Measurements from ENCODE around the gene ZSWIM8. TPM values are rescaled to one million over a fixed set of nuclear protein-coding genes. Genes with fewer than 3 reads are reported as not detected.

Gene ZSWIM8
- total and polyA plus RNA-seq, 2 experiments from 2014 or later = 63.7 to 115 TPM

DNA sequence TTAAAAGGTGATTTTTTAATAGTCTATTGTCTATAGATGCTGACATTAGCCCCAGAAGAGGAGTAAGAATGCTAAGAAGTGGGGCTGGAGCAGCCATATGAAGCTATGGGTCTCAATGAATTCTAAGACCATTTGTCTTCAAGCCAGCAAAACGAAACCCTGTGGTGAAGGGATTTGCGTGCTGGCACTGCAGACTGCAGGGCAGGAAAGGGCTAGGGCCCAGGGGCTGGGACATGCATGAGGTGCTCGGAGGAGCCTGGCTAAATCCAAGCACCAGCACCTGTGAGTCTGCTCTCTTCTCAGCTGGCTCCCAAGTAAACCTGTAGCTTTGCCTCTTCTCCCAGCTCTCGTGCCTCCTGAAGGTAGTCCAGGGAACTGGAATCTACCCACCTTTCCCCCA is 27.3 kb downstream of the ZSWIM8 start:
- TF ChIP-seq, protein P1, sequence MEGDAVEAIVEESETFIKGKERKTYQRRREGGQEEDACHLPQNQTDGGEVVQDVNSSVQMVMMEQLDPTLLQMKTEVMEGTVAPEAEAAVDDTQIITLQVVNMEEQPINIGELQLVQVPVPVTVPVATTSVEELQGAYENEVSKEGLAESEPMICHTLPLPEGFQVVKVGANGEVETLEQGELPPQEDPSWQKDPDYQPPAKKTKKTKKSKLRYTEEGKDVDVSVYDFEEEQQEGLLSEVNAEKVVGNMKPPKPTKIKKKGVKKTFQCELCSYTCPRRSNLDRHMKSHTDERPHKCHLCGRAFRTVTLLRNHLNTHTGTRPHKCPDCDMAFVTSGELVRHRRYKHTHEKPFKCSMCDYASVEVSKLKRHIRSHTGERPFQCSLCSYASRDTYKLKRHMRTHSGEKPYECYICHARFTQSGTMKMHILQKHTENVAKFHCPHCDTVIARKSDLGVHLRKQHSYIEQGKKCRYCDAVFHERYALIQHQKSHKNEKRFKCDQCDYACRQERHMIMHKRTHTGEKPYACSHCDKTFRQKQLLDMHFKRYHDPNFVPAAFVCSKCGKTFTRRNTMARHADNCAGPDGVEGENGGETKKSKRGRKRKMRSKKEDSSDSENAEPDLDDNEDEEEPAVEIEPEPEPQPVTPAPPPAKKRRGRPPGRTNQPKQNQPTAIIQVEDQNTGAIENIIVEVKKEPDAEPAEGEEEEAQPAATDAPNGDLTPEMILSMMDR (IDR thresholded peaks at IDR 0.05; ENCODE audit: low read depth, low read length) = no peak
- H3K4me3 ChIP-seq = no peak overlapping the region
- no peak for DNase-seq (ENCODE audit: low read depth in 1 of 2, low spot score in 1 of 2)
- no peaks in the 10 kb centered on the region for H3K27me3 ChIP-seq
- H3K36me3 ChIP-seq = no peaks in the 10 kb centered on the region
- H3K9me3 ChIP-seq (ENCODE audit: low read depth) = no peaks in the 10 kb centered on the region
- no peaks in the 10 kb centered on the region for H3K4me1 ChIP-seq (ENCODE audit: low read depth)
- H3K27ac ChIP-seq = no peak overlapping the region

DNA sequence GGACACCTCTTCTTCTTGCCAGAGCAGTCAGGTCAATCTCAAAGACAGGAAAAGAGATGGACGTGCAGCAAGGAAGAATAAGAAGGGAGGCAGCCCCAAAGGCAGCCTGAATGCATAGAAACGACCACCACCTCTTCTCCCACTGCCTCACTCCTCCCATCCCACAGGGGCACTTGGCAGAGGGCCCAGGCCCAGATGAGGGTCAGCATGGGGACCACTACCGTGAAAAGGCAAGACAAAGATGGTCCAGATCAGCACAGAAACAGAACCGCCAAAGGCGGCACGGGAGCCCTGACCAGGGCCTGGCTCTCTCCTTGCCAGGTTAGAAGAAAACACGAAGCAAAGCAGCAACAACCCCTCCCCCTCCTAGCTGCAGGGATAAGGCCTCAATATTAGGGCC is 27.9 kb downstream of the ZSWIM8 start:
- H3K4me1 ChIP-seq (ENCODE audit: low read depth) = no peaks in the 10 kb centered on the region
- H3K36me3 ChIP-seq = no peaks in the 10 kb centered on the region
- no peak for DNase-seq (ENCODE audit: low read depth in 1 of 2, low spot score in 1 of 2)
- H3K27me3 ChIP-seq = no peaks in the 10 kb centered on the region
- no peak overlapping the region for H3K4me3 ChIP-seq
- H3K27ac ChIP-seq = no peak overlapping the region
- TF ChIP-seq, protein P1 (IDR thresholded peaks at IDR 0.05; ENCODE audit: low read depth, low read length) = no peak
- no peaks in the 10 kb centered on the region for H3K9me3 ChIP-seq (ENCODE audit: low read depth)

DNA sequence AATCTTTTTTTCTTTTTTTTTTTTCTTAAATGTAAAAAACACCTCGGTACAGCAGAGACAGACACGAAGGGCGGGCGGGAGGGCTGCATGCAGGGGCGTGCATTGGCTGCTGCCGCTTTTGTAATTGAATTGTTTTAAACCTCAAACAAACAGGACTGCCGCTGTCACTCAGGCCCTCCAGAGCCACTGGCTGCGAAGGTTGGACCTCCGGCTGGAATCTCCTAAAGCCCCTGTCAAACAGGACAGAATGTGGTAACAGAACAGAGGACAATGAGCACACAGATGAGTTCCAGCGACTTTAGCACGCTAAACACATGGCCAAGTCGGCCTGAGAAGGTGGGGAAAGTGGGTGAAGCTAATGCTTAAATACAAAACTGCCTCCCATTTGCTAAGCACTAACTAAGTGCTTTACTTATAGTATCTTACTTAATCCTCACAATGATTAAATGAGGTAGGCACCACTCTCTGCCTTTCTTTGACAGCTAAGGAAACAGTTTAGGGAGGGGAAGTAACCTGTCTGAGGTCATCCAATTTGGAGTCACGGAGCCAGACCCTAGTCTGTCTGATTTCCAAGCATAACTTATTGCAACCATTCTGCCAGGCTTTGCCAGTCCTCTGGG is 29.0 kb downstream of the ZSWIM8 start:
- DNase-seq (ENCODE audit: low read depth in 1 of 2, low spot score in 1 of 2) = no peak
- no peaks in the 10 kb centered on the region for H3K9me3 ChIP-seq (ENCODE audit: low read depth)
- H3K4me3 ChIP-seq = no peak overlapping the region
- H3K27me3 ChIP-seq = no peaks in the 10 kb centered on the region
- TF ChIP-seq, protein P1 (IDR thresholded peaks at IDR 0.05; ENCODE audit: low read depth, low read length) = no peak
- H3K4me1 ChIP-seq (ENCODE audit: low read depth) = no peaks in the 10 kb centered on the region
- H3K27ac ChIP-seq = no peak overlapping the region
- no peaks in the 10 kb centered on the region for H3K36me3 ChIP-seq

DNA sequence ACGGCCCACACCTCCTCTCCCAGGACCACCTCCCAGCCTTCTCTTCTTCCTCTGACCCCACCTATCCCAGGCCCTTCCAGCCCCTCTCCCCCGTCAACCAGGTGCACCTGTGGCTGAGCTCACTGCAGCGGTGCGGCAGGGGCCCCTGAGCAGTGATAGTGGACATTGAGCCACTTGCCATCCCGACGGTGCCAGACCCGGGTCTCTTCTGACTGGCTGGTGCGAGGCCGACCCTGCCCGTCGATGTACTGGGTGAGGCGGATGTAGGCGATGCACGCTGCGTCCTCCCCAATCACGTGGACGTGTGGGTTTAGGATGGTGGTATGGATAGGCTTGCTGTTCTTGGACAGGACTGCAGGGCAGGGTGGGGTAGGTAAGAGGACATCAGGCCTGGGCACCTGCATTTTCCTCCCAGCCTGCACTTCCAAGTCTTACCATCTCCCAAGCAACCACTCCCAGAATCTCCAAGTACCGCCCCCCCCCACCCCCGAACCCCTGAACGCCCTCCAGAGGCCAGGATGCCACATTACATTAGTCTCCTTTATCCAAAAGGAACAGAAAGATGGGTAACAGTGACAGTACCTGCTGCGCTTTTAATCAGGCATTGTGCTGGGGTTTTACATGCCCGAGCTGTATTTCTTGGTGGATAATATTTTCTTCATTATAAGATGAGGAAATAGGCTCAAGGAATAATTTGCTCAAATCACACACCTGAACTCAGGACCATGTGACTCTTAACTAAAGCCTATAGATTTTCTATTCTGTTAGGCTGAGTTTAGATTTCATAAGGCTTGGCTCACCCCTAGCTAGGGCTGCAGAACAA is 29.7 kb downstream of the ZSWIM8 start:
- no peaks in the 10 kb centered on the region for H3K9me3 ChIP-seq (ENCODE audit: low read depth)
- no peak overlapping the region for H3K27ac ChIP-seq
- no peaks in the 10 kb centered on the region for H3K27me3 ChIP-seq
- H3K4me3 ChIP-seq = no peak overlapping the region
- no peaks in the 10 kb centered on the region for H3K4me1 ChIP-seq (ENCODE audit: low read depth)
- no peak for DNase-seq (ENCODE audit: low read depth in 1 of 2, low spot score in 1 of 2)
- TF ChIP-seq, protein P1 (IDR thresholded peaks at IDR 0.05; ENCODE audit: low read depth, low read length) = no peak
- H3K36me3 ChIP-seq = no peaks in the 10 kb centered on the region

DNA sequence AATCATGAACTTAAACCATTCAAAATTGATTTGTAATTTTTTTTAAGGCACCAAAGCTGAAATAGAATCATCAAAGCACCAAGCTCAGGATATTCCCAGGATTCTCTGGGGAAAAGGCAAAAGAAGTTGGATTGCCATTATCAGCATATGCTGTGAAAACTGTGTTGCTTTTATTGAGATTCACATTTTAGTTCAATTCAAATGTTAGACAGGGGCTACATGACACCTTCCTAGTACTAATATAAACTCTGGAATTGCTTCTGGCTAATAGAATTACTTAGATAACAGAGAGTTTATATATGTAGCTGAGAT is 30.3 kb downstream of the ZSWIM8 start:
- Histone ChIP-seq H3K27ac (no peak overlapping the region), H3K4me1 (ENCODE audit: low read depth) (no peaks in the 10 kb centered on the region), H3K27me3 (no peaks in the 10 kb centered on the region), H3K9me3 (ENCODE audit: low read depth) (no peaks in the 10 kb centered on the region), H3K36me3 (no peaks in the 10 kb centered on the region), H3K4me3 (no peak overlapping the region)
- TF ChIP-seq, protein P1 (IDR thresholded peaks at IDR 0.05; ENCODE audit: low read depth, low read length) = no peak
- DNase-seq (ENCODE audit: low read depth in 1 of 2, low spot score in 1 of 2) = no peak
